K562 (cell line): ENCODE measurements around the gene PLEKHA7. TPM values are rescaled to one million over a fixed set of nuclear protein-coding genes. Genes with fewer than 3 reads are reported as not detected.

Source experiments
- CC2D1A ChIP-seq: fragments of 450-650 bp; IDR thresholded peaks from 2 replicates; pipeline ENCODE4 v1.6.1; 2017; ENCODE audit warnings: mild to moderate bottlenecking
- DPF2 ChIP-seq: fragments of 450-650 bp; IDR thresholded peaks from 2 replicates; pipeline ENCODE4 v1.6.1; 2016
- EHMT2 ChIP-seq: fragments of 450-650 bp; IDR thresholded peaks from 2 replicates; pipeline ENCODE4 v1.6.1; 2018; ENCODE audit warnings: antibody characterized with exemption
- FOXA3 ChIP-seq, 2 experiments: fragments of 450-650 bp in 1 of 2; sonication (generic) in 1 of 2; formaldehyde crosslinking; IDR thresholded peaks in 1 of 2; conservative IDR thresholded peaks in 1 of 2; 2 replicates each; pipeline versions ENCODE4 v1.4.0 to v1.8.0; 2020 to 2022; ENCODE audit warnings: mild to moderate bottlenecking in 2 of 2, missing genetic modification reagents in 1 of 2
- MXI1 ChIP-seq: IDR thresholded peaks from 2 replicates; pipeline ENCODE4 v1.6.1; 2011; ENCODE audit warnings: low read depth, mild to moderate bottlenecking, improper control_type of control experiment, low read length
- NCOA1 ChIP-seq: fragments of 450-650 bp; IDR thresholded peaks from 2 replicates; pipeline ENCODE4 v1.6.1; 2016; ENCODE audit warnings: low read depth
- NONO ChIP-seq, 2 experiments: fragments of 200-400 bp in 1 of 2; fragments of 450-650 bp in 1 of 2; formaldehyde crosslinking in 1 of 2; IDR thresholded peaks; 2 replicates each; pipeline ENCODE4 v1.6.1; 2017; ENCODE audit warnings: low read depth in 2 of 2, mild to moderate bottlenecking in 2 of 2, moderate library complexity in 2 of 2, low read length in 1 of 2
- PHF21A ChIP-seq: fragments of 450-650 bp; IDR thresholded peaks from 2 replicates; pipeline ENCODE4 v1.6.1; 2017; ENCODE audit warnings: low read depth, borderline replicate concordance
- RBM25 ChIP-seq: fragments of 200-400 bp; formaldehyde crosslinking; IDR thresholded peaks from 2 replicates; pipeline ENCODE4 v1.6.1; 2018; ENCODE audit warnings: low read length, low read depth, moderate library complexity; ENCODE audit not compliant: severe bottlenecking
- RBM34 ChIP-seq: fragments of 200-400 bp; formaldehyde crosslinking; IDR thresholded peaks from 2 replicates; pipeline ENCODE4 v1.6.1; 2018; ENCODE audit warnings: low read length, borderline replicate concordance; ENCODE audit not compliant: insufficient read depth
- SMARCA4 ChIP-seq: fragments of 450-650 bp; IDR thresholded peaks from 2 replicates; pipeline ENCODE4 v1.6.1; 2016
- TAF7 ChIP-seq: fragments of 450-650 bp; IDR thresholded peaks from 2 replicates; pipeline ENCODE4 v1.6.1; 2016; ENCODE audit warnings: missing genetic modification characterization, missing compliant biosample characterization
- TAL1 ChIP-seq: fragments of 450-650 bp; IDR thresholded peaks from 2 replicates; pipeline ENCODE4 v1.6.1; 2016; ENCODE audit warnings: mild to moderate bottlenecking
- U2AF1 ChIP-seq: fragments of 200-400 bp; formaldehyde crosslinking; optimal IDR thresholded peaks from 2 replicates; pipeline ENCODE3; 2017; ENCODE audit warnings: mild to moderate bottlenecking, low read depth, low read length, moderate library complexity
- XRCC3 ChIP-seq: fragments of 450-650 bp; IDR thresholded peaks from 2 replicates; pipeline ENCODE4 v1.6.1; 2017; ENCODE audit warnings: mild to moderate bottlenecking, moderate library complexity
- ZFP36 ChIP-seq: fragments of 150-350 bp; IDR thresholded peaks from 2 replicates; pipeline ENCODE4 v1.6.1; 2018; ENCODE audit warnings: low read length, low read depth; ENCODE audit not compliant: partially characterized antibody
- ZNF124 ChIP-seq: sonication (generic); formaldehyde crosslinking; IDR thresholded peaks from 2 replicates; pipeline ENCODE4 v1.8.1; 2022; ENCODE audit warnings: missing genetic modification reagents
- ZNF507 ChIP-seq: conservative IDR thresholded peaks from 2 replicates; pipeline ENCODE4 v1.6.1; 2017; ENCODE audit warnings: missing genetic modification characterization, missing compliant biosample characterization
- ZNF551 ChIP-seq: fragments of 250-450 bp; sonication (Bioruptor Pico); IDR thresholded peaks from 2 replicates; pipeline ENCODE4 v1.5.0; 2021; ENCODE audit warnings: mild to moderate bottlenecking, moderate library complexity
- ZNF717 ChIP-seq: fragments of 250-450 bp; sonication (Bioruptor Pico); IDR thresholded peaks from 2 replicates; pipeline ENCODE4 v1.5.0; 2021
- ZNF830 ChIP-seq: fragments of 250-450 bp; sonication (Bioruptor Pico); IDR thresholded peaks from 2 replicates; pipeline ENCODE4 v1.5.0; 2021; ENCODE audit warnings: mild to moderate bottlenecking
- polyA plus RNA-seq, 8 experiments: library from polyadenylated mRNA; depleted of rRNA in 4 of 8; stranded (reverse) in 5 of 8; unstranded in 3 of 8; fragments of >200 nt; fragmentation: Nextera tagmentation in 2 of 8; fragmentation: Illumina TruSeq in 1 of 8; extraction: Ambion mirVana in 2 of 8; extraction: Trizol in 1 of 8; gene quantifications; 2 replicates each; pipeline versions ENCODE4 v1.2.1 to v1.2.3, GENCODE V29; 2011 to 2014; ENCODE audit warnings: inconsistent platforms in 1 of 8, missing spikeins in 1 of 8
- total RNA-seq, 7 experiments: library from RNA; depleted of rRNA in 6 of 7; stranded (reverse); fragments of >200 nt in 6 of 7; fragmentation: Illumina TruSeq in 2 of 7; extraction: Trizol in 2 of 7; gene quantifications; 2 replicates each; pipeline versions ENCODE4 v1.2.1 to v1.2.3, GENCODE V29; 2011 to 2021; ENCODE audit warnings: low replicate concordance in 1 of 7
- TF ChIP-seq, protein P1 (sequence below): fragments of 450-650 bp; formaldehyde crosslinking; IDR thresholded peaks from 2 replicates; pipeline ENCODE4 v1.4.0; 2020; ENCODE audit warnings: mild to moderate bottlenecking
- TF ChIP-seq, protein P2 (sequence below): fragments of 450-650 bp; formaldehyde crosslinking; IDR thresholded peaks from 2 replicates; pipeline ENCODE4 v1.4.0; 2020; ENCODE audit warnings: mild to moderate bottlenecking, moderate library complexity
- TF ChIP-seq, protein P3 (sequence below): fragments of 250-450 bp; sonication (Bioruptor Pico); IDR thresholded peaks from 2 replicates; pipeline ENCODE4 v1.9.0; 2021; ENCODE audit warnings: mild to moderate bottlenecking
- TF ChIP-seq, protein P4 (sequence below): fragments of 250-450 bp; sonication (Bioruptor Pico); IDR thresholded peaks from 2 replicates; pipeline ENCODE4 v1.8.0; 2021; ENCODE audit warnings: borderline replicate concordance, mild to moderate bottlenecking, moderate library complexity; ENCODE audit not compliant: poor library complexity, severe bottlenecking
- TF ChIP-seq, protein P5 (sequence below): fragments of 250-450 bp; sonication (Bioruptor Pico); IDR thresholded peaks from 2 replicates; pipeline ENCODE4 v1.8.0; 2022; ENCODE audit warnings: moderate library complexity, mild to moderate bottlenecking, inconsistent platforms

The PLEKHA7 gene
- total and polyA plus RNA-seq, 9 of the 15 experiments (the other 6 are each of a cell fraction or from before 2014, with no cell fraction given): 0.06 to 0.77 (median 0.20) TPM; not detected in 1

DNA sequence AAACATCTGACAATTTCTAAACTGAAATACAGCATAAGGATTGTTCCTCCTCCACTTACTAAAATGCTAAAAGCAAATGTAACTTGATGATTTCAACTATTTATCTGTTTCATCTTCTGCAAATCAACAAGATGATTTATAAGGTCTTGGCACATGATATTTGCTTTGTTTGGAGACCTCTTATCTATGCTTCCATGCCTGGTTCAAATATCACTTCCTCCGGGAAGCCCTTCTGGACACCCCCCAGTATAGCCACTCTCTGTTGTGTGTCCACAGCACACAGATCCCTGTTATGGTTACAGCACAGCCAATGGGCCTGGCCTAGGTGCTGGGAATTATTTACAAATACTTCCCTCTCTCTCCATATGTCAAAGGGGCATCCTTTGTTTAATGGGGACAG lies 160.9 kb downstream of the PLEKHA7 start (continued):
- TF ChIP-seq, protein P1, sequence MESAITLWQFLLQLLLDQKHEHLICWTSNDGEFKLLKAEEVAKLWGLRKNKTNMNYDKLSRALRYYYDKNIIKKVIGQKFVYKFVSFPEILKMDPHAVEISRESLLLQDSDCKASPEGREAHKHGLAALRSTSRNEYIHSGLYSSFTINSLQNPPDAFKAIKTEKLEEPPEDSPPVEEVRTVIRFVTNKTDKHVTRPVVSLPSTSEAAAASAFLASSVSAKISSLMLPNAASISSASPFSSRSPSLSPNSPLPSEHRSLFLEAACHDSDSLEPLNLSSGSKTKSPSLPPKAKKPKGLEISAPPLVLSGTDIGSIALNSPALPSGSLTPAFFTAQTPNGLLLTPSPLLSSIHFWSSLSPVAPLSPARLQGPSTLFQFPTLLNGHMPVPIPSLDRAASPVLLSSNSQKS: no peak
- TF ChIP-seq SMARCA4: 0 out of 2 replicates have a peak, but pooled peaks have one; percentile 10
- TF ChIP-seq ZNF507: no peak
- TF ChIP-seq, protein P2, sequence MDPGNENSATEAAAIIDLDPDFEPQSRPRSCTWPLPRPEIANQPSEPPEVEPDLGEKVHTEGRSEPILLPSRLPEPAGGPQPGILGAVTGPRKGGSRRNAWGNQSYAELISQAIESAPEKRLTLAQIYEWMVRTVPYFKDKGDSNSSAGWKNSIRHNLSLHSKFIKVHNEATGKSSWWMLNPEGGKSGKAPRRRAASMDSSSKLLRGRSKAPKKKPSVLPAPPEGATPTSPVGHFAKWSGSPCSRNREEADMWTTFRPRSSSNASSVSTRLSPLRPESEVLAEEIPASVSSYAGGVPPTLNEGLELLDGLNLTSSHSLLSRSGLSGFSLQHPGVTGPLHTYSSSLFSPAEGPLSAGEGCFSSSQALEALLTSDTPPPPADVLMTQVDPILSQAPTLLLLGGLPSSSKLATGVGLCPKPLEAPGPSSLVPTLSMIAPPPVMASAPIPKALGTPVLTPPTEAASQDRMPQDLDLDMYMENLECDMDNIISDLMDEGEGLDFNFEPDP (CRISPR knock-in tag): no peak
- no peak for TF ChIP-seq NONO (IDR thresholded peaks at IDR 0.05; ENCODE audit: low read depth in 2 of 2, low read length in 1 of 2)
- TF ChIP-seq MXI1: no peak
- TF ChIP-seq ZNF830 (CRISPR knock-in tag): no peak
- peak in 1 of 2 experiments; percentile 70; a peak in 2 of 4 replicates for TF ChIP-seq FOXA3 (CRISPR knock-in tag; conservative IDR thresholded peaks at IDR 0.05 in 1 of 2, IDR thresholded peaks at IDR 0.05 in 1 of 2)
- no peak for TF ChIP-seq XRCC3
- 0 out of 2 replicates have a peak, but pooled peaks have one; percentile 12 for TF ChIP-seq DPF2
- peak; percentile 34; the same call in 1 of the 2 replicates for TF ChIP-seq TAL1
- no peak for TF ChIP-seq CC2D1A
- TF ChIP-seq, protein P3, sequence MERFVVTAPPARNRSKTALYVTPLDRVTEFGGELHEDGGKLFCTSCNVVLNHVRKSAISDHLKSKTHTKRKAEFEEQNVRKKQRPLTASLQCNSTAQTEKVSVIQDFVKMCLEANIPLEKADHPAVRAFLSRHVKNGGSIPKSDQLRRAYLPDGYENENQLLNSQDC: no peak
- no peak for TF ChIP-seq TAF7 (tag)
- TF ChIP-seq PHF21A: no peak
- TF ChIP-seq NCOA1: no peak
- peak; percentile 97 for TF ChIP-seq ZFP36
- TF ChIP-seq, protein P4, sequence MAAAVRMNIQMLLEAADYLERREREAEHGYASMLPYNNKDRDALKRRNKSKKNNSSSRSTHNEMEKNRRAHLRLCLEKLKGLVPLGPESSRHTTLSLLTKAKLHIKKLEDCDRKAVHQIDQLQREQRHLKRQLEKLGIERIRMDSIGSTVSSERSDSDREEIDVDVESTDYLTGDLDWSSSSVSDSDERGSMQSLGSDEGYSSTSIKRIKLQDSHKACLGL (CRISPR knock-in tag): no peak
- TF ChIP-seq, protein P5, sequence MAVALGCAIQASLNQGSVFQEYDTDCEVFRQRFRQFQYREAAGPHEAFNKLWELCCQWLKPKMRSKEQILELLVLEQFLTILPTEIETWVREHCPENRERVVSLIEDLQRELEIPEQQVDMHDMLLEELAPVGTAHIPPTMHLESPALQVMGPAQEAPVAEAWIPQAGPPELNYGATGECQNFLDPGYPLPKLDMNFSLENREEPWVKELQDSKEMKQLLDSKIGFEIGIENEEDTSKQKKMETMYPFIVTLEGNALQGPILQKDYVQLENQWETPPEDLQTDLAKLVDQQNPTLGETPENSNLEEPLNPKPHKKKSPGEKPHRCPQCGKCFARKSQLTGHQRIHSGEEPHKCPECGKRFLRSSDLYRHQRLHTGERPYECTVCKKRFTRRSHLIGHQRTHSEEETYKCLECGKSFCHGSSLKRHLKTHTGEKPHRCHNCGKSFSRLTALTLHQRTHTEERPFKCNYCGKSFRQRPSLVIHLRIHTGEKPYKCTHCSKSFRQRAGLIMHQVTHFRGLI (CRISPR knock-in tag): no peak
- TF ChIP-seq ZNF551 (CRISPR knock-in tag): no peak
- TF ChIP-seq U2AF1: no peak
- TF ChIP-seq RBM34: no peak
- no peak for TF ChIP-seq RBM25
- TF ChIP-seq ZNF717 (CRISPR knock-in tag): no peak
- no peak for TF ChIP-seq EHMT2
- no peak for TF ChIP-seq ZNF124 (CRISPR knock-in tag)
